Neural crest cell (in vitro differentiated cells): ENCODE data around the gene C1orf198. TPM values are rescaled to one million over a fixed set of nuclear protein-coding genes. Genes with fewer than 3 reads are reported as not detected.

Experiments
- DNase-seq: peaks from one replicate; pipeline ENCODE4 v3.0.0; 2021; ENCODE audit warnings: low read depth, mixed read lengths, low spot score
- H3K27ac Mint-ChIP-seq: one replicate; pipeline ENCODE4 v1.8.0; 2021; ENCODE audit warnings: mild to moderate bottlenecking, mixed read lengths; ENCODE audit not compliant: unreplicated experiment
- H3K27me3 Mint-ChIP-seq: 2 replicates; pipeline ENCODE4 v1.8.0; 2021; ENCODE audit warnings: low read depth, mild to moderate bottlenecking, mixed read lengths
- H3K36me3 Mint-ChIP-seq: 2 replicates; pipeline ENCODE4 v1.8.0; 2021; ENCODE audit warnings: low read depth, mild to moderate bottlenecking, mixed read lengths
- H3K4me1 Mint-ChIP-seq: 2 replicates; pipeline ENCODE4 v1.8.0; 2021; ENCODE audit warnings: mixed read lengths
- H3K4me3 Mint-ChIP-seq: one replicate; pipeline ENCODE4 v1.8.0; 2021; ENCODE audit warnings: mild to moderate bottlenecking, mixed read lengths
- H3K9me3 Mint-ChIP-seq: 2 replicates; pipeline ENCODE4 v1.8.0; 2021; ENCODE audit warnings: mixed read lengths
- total RNA-seq: library from RNA; stranded (reverse); gene quantifications from 2 replicates; pipeline ENCODE4 v1.2.1, GENCODE V29; 2021
- TF ChIP-seq, protein P1 (sequence below): fragments of 200-600 bp; sonication (generic); conservative IDR thresholded peaks from 2 replicates; pipeline ENCODE4 v1.5.0; 2021; ENCODE audit warnings: antibody characterized with exemption, mild to moderate bottlenecking

The C1orf198 gene
- total RNA-seq, 1 donor from 2014 or later: 73.5 TPM

- Mint-ChIP-seq H3K27me3 (no peaks in the 10 kb centered on the region), H3K4me1 (peaks cover 23% of the 10 kb centered on the region), H3K9me3 (no peaks in the 10 kb centered on the region), H3K27ac (no peak overlapping the region), H3K4me3 (no peak overlapping the region), H3K36me3 (peaks cover 35% of the 10 kb centered on the region)
- TF ChIP-seq, protein P1, sequence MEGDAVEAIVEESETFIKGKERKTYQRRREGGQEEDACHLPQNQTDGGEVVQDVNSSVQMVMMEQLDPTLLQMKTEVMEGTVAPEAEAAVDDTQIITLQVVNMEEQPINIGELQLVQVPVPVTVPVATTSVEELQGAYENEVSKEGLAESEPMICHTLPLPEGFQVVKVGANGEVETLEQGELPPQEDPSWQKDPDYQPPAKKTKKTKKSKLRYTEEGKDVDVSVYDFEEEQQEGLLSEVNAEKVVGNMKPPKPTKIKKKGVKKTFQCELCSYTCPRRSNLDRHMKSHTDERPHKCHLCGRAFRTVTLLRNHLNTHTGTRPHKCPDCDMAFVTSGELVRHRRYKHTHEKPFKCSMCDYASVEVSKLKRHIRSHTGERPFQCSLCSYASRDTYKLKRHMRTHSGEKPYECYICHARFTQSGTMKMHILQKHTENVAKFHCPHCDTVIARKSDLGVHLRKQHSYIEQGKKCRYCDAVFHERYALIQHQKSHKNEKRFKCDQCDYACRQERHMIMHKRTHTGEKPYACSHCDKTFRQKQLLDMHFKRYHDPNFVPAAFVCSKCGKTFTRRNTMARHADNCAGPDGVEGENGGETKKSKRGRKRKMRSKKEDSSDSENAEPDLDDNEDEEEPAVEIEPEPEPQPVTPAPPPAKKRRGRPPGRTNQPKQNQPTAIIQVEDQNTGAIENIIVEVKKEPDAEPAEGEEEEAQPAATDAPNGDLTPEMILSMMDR: no peak
- no peak for DNase-seq
Measured at GRCh38 chr1:230839173-230839572, 29.1 kb downstream of the C1orf198 start.

GRCh38 chr1:230836793-230837192 lies 31.5 kb downstream of the C1orf198 start:
- TF ChIP-seq, protein P1: no peak
- no peak for DNase-seq
- H3K9me3 Mint-ChIP-seq: peaks cover 3% of the 10 kb centered on the region
- no peaks in the 10 kb centered on the region for H3K27me3 Mint-ChIP-seq
- H3K4me3 Mint-ChIP-seq: peak overlapping the region; percentile 45
- no peak overlapping the region for H3K27ac Mint-ChIP-seq
- peaks cover 34% of the 10 kb centered on the region for H3K36me3 Mint-ChIP-seq
- peaks cover 23% of the 10 kb centered on the region for H3K4me1 Mint-ChIP-seq

- TF ChIP-seq, protein P1: no peak
- no peak for DNase-seq
- peaks cover 34% of the 10 kb centered on the region for H3K36me3 Mint-ChIP-seq
- H3K27ac Mint-ChIP-seq: no peak overlapping the region
- no peaks in the 10 kb centered on the region for H3K27me3 Mint-ChIP-seq
- H3K9me3 Mint-ChIP-seq: peaks cover 5% of the 10 kb centered on the region
- H3K4me1 Mint-ChIP-seq: peaks cover 23% of the 10 kb centered on the region
- H3K4me3 Mint-ChIP-seq: peak overlapping the region; percentile 45
Measured at GRCh38 chr1:230836347-230836746, 32.0 kb downstream of the C1orf198 start.

DNA sequence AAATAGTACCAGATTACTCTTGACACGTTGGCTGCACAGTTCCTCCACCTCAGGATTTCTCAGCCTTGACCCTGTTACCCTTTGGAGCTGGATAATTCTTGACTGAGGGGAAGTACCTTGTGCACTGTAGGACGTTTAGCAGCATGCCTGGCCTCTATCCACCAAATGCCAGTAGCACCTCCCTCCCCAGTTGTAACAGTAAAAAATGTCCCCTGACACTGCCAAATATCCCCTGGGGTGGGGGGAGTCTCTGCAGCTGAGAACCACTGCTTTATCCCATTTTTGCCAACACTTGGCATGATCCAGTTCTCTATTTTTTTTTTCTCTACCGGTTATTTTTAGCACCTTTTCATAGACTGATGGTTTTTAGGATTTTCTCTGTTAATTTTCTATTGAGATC lies 34.0 kb downstream of the C1orf198 start:
- Mint-ChIP-seq H3K27ac (no peak overlapping the region), H3K4me1 (peaks cover 23% of the 10 kb centered on the region), H3K36me3 (peaks cover 27% of the 10 kb centered on the region), H3K27me3 (no peaks in the 10 kb centered on the region), H3K9me3 (peaks cover 5% of the 10 kb centered on the region), H3K4me3 (no peak overlapping the region)
- no peak for DNase-seq
- TF ChIP-seq, protein P1: no peak

GRCh38 chr1:230833511-230833910 lies 34.8 kb downstream of the C1orf198 start:
- TF ChIP-seq, protein P1: no peak
- Mint-ChIP-seq H3K27me3 (no peaks in the 10 kb centered on the region), H3K27ac (no peak overlapping the region), H3K4me1 (peaks cover 25% of the 10 kb centered on the region), H3K9me3 (peaks cover 5% of the 10 kb centered on the region), H3K4me3 (no peak overlapping the region), H3K36me3 (peaks cover 20% of the 10 kb centered on the region)
- no peak for DNase-seq

DNA sequence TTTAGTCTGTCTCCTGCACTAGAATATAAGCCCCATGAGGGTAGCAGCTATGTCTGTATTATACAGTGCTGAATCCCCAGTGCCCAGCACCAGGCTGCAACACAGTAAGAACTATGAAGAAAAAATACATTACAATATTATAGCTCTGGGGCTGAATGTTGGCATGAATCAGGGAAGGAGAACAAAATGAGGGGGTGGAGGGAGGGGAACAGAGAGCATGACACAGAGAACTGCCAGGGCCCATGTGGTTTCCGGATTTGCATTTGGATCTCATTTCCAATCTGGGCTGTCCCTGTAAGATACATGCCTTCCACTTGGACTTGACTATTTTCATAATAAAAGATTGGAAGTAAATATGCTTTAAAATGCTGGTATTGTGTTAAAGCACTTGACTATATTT lies 35.8 kb downstream of the C1orf198 start:
- H3K4me3 Mint-ChIP-seq: no peak overlapping the region
- H3K27me3 Mint-ChIP-seq: no peaks in the 10 kb centered on the region
- DNase-seq: no peak
- H3K27ac Mint-ChIP-seq: no peak overlapping the region
- peaks cover 33% of the 10 kb centered on the region for H3K4me1 Mint-ChIP-seq
- peaks cover 13% of the 10 kb centered on the region for H3K36me3 Mint-ChIP-seq
- TF ChIP-seq, protein P1: no peak
- peaks cover 5% of the 10 kb centered on the region for H3K9me3 Mint-ChIP-seq
